Head of caudate nucleus (tissue), 42 donors: Measurements from ENCODE around the gene RPL18A.
"Not testable (repeated sequence)": the region's sequence is repeated elsewhere in the genome, so short reads cannot be mapped to it uniquely, and the experiment has no call there.

Source experiments
- DNase-seq, 42 donors: peaks; one replicate each; pipeline versions ENCODE4 v3.0.0 to v3.0.0-alpha.2; 2020 to 2021; ENCODE audit warnings: mixed read lengths in 7 of 42
- intact Hi-C: fragments of 100-400 bp; cut with DNase I; formaldehyde crosslinking; loops from one replicate; pipeline ENCODE4 v1.15.0; 2022

Gene RPL18A

GRCh38 chr19:17887221-17887620 lies 27.5 kb downstream of the RPL18A start:
- intact Hi-C loops, DNase-seq: not testable (repeated sequence)

GRCh38 chr19:17888260-17888659 lies 28.6 kb downstream of the RPL18A start:
- intact Hi-C loops, result no loop called here

GRCh38 chr19:17889609-17890214 lies 30.0 kb downstream of the RPL18A start:
- intact Hi-C loops, result no loop called here
- peak in 6 of 42 donors; percentile 10 to 53 (median 18) for DNase-seq

More at GRCh38 chr19:17888260-17888659, 28.6 kb downstream of the RPL18A start:
- DNase-seq, result no peak

- intact Hi-C loops, result no loop called here
- no peak for DNase-seq
Measured at GRCh38 chr19:17893766-17894165, 34.1 kb downstream of the RPL18A start.

GRCh38 chr19:17902701-17903100 lies 43.0 kb downstream of the RPL18A start:
- no peak for DNase-seq
- intact Hi-C loops, result no loop called here

- DNase-seq, result no peak
- intact Hi-C loops, result no loop called here
Measured at GRCh38 chr19:17908244-17908643, 48.5 kb downstream of the RPL18A start.

GRCh38 chr19:17909003-17909732 lies 49.5 kb downstream of the RPL18A start:
- no peak for DNase-seq
- intact Hi-C loops, result no loop called here

- no peak for DNase-seq
- intact Hi-C loops, result no loop called here
Measured at GRCh38 chr19:17910791-17911360, 51.2 kb downstream of the RPL18A start.
